ENCODE data around the gene PHTF2. TPM values are rescaled to one million over a fixed set of nuclear protein-coding genes. Genes with fewer than 3 reads are reported as not detected.

The PHTF2 gene
- polyA plus RNA-seq, 3 donors, result 10.1 to 34.3 (median 10.3) TPM

- intact Hi-C loops (cut with micrococcal nuclease), result no loop called here
These were observed 137.2 kb downstream of the PHTF2 start for GRCh38 chr7:77935652-77936348.

DNA sequence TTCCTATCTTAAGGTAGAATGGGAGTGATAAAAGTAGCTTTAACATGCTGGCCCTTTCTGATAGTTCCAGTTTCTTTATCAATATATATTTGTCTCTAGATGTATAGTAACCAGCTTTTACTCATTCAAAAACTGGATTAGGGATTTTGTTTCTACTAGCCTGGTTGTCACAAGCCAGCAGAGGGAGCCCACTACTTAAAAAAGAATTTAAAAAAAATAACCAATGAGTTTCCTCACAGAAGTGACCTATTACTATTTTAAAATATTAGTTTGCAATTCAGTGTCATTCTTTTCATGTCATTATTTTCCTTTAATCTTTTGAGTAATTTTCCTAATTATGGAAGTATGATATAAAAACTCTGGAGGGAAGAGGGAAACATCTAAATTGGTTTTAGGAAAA is 142.1 kb downstream of the PHTF2 start:
- Histone ChIP-seq H3K79me2 (ENCODE audit: insufficient read depth, low read length) (no peaks in the 10 kb centered on the region), H3K27me3 (ENCODE audit: control insufficient read depth in 2 of 2, insufficient read depth in 2 of 2, low read length in 2 of 2) (no peaks in the 10 kb centered on the region), H3K4me1 (ENCODE audit: control insufficient read depth in 1 of 2, insufficient read depth in 2 of 2, low read length in 2 of 2) (peaks cover 0 to 3% of the 10 kb centered on the region in 2 donors), H3K9me3 (replicated peaks in 1 of 2; ENCODE audit: control insufficient read depth in 1 of 2, insufficient read depth in 1 of 2, low read length in 2 of 2) (no peaks in the 10 kb centered on the region), H4K20me1 (ENCODE audit: insufficient read depth, low read length) (no peaks in the 10 kb centered on the region), H3K36me3 (replicated peaks in 1 of 2; ENCODE audit: control insufficient read depth in 1 of 2, insufficient read depth in 2 of 2, low read length in 2 of 2) (peaks cover 17 to 36% of the 10 kb centered on the region in 2 donors), H3K27ac (ENCODE audit: low read depth in 1 of 2, low read length in 2 of 2) (no peak overlapping the region), H3K4me3 (replicated peaks in 1 of 3; ENCODE audit: low read depth in 2 of 3, low read length in 3 of 3) (no peak overlapping the region), H2AFZ (ENCODE audit: insufficient read depth, low read depth, low read length, poor library complexity, severe bottlenecking) (no peak overlapping the region), H3K4me2 (replicated peaks; ENCODE audit: extremely low read depth, low read length, poor library complexity, severe bottlenecking) (no peak overlapping the region), H3K9ac (ENCODE audit: insufficient read depth, low read length, poor library complexity, severe bottlenecking) (no peak overlapping the region)
- intact Hi-C loops (cut with micrococcal nuclease), result no loop called here
- Mint-ChIP-seq H3K27me3 (ENCODE audit: low read depth in 3 of 3) (no peaks in the 10 kb centered on the region), H3K27ac (no peak overlapping the region), H3K36me3 (peaks cover 28 to 38% of the 10 kb centered on the region in 2 donors), H3K9me3 (no peaks in the 10 kb centered on the region), H3K4me3 (no peak overlapping the region), H3K4me1 (peaks cover 4% of the 10 kb centered on the region)
- peak; percentile 52 for TF ChIP-seq CTCF (IDR thresholded peaks at IDR 0.05)
- no peak for DNase-seq

More at GRCh38 chr7:77935652-77936348, 137.2 kb downstream of the PHTF2 start:
- Histone ChIP-seq H3K36me3 (replicated peaks in 1 of 2; ENCODE audit: control insufficient read depth in 1 of 2, insufficient read depth in 2 of 2, low read length in 2 of 2) (peaks cover 0 to under 1% of the 10 kb centered on the region in 2 donors), H3K4me2 (replicated peaks; ENCODE audit: extremely low read depth, low read length, poor library complexity, severe bottlenecking) (peak overlapping the region; percentile 46), H4K20me1 (ENCODE audit: insufficient read depth, low read length) (no peaks in the 10 kb centered on the region), H3K79me2 (ENCODE audit: insufficient read depth, low read length) (no peaks in the 10 kb centered on the region), H2AFZ (ENCODE audit: insufficient read depth, low read depth, low read length, poor library complexity, severe bottlenecking) (no peak overlapping the region), H3K27ac (ENCODE audit: low read depth in 1 of 2, low read length in 2 of 2) (peak overlapping the region in 1 of 2 donors; percentile 50), H3K9ac (ENCODE audit: insufficient read depth, low read length, poor library complexity, severe bottlenecking) (no peak overlapping the region), H3K4me3 (replicated peaks in 1 of 3; ENCODE audit: low read depth in 2 of 3, low read length in 3 of 3) (peak overlapping the region in 1 of 3 experiments; percentile 38), H3K4me1 (ENCODE audit: control insufficient read depth in 1 of 2, insufficient read depth in 2 of 2, low read length in 2 of 2) (peaks cover 0 to 6% of the 10 kb centered on the region in 2 donors), H3K9me3 (replicated peaks in 1 of 2; ENCODE audit: control insufficient read depth in 1 of 2, insufficient read depth in 1 of 2, low read length in 2 of 2) (no peaks in the 10 kb centered on the region), H3K27me3 (ENCODE audit: control insufficient read depth in 2 of 2, insufficient read depth in 2 of 2, low read length in 2 of 2) (no peaks in the 10 kb centered on the region)
- Mint-ChIP-seq H3K27me3 (ENCODE audit: low read depth in 3 of 3) (peaks cover 0 to 2% (median 0%) of the 10 kb centered on the region in 3 donors), H3K36me3 (peaks cover 11 to 13% of the 10 kb centered on the region in 2 donors), H3K4me3 (peak overlapping the region in 1 of 2 donors; percentile 65), H3K27ac (peak overlapping the region in 4 of 7 donors; percentile 27 to 72 (median 43)), H3K9me3 (no peaks in the 10 kb centered on the region), H3K4me1 (peaks cover 9% of the 10 kb centered on the region)
- peak in 1 of 3 donors; percentile 8 for DNase-seq
- TF ChIP-seq CTCF (IDR thresholded peaks at IDR 0.05), result peak; percentile 44
- WGBS (ENCODE audit: insufficient coverage), result no CpG with 5 or more reads among the region's 1 CpG

All from CD14-positive monocyte (primary cell).